Stimulated activated CD4-positive, alpha-beta T cell treated with anti-CD3 and anti-CD28 coated beads, Interleukin-1b, Interleukin-23, amount 100 ng/mL, for 24 hours (primary cell): ENCODE results near the gene SPATA6.
"Not testable (repeated sequence)": the region's sequence is repeated elsewhere in the genome, so short reads cannot be mapped to it uniquely, and the experiment has no call there.

Experiments
- DNase-seq, 4 experiments: peaks; one replicate each; pipeline ENCODE4 v3.0.0-alpha.2; 2020; ENCODE audit warnings: low read depth in 4 of 4, low spot score in 1 of 4

SPATA6 gene

GRCh38 chr1:48356901-48357300 is 115.1 kb downstream of the SPATA6 start:
- DNase-seq, result no peak

GRCh38 chr1:48344373-48344772 is 127.6 kb downstream of the SPATA6 start:
- no peak for DNase-seq

- DNase-seq, result no peak
These were observed 130.8 kb downstream of the SPATA6 start for GRCh38 chr1:48341221-48341620.

GRCh38 chr1:48338257-48338656 is 133.7 kb downstream of the SPATA6 start:
- DNase-seq, result no peak

- DNase-seq, result no peak
These were observed 138.7 kb downstream of the SPATA6 start for GRCh38 chr1:48333316-48333715.

GRCh38 chr1:48332115-48332514 is 139.9 kb downstream of the SPATA6 start:
- no peak for DNase-seq

GRCh38 chr1:48329905-48330304 is 142.1 kb downstream of the SPATA6 start:
- no peak for DNase-seq

GRCh38 chr1:48329486-48329885 is 142.5 kb downstream of the SPATA6 start:
- DNase-seq, result no peak

- not testable (repeated sequence) for DNase-seq
These were observed 160.2 kb downstream of the SPATA6 start for GRCh38 chr1:48311829-48312228.

GRCh38 chr1:48309564-48310082 is 162.4 kb downstream of the SPATA6 start:
- no peak for DNase-seq

GRCh38 chr1:48302652-48303051 is 169.4 kb downstream of the SPATA6 start:
- no peak for DNase-seq

GRCh38 chr1:48294656-48295055 is 177.3 kb downstream of the SPATA6 start:
- DNase-seq, result no peak

- DNase-seq, result not testable (repeated sequence)
These were observed 177.9 kb downstream of the SPATA6 start for GRCh38 chr1:48294094-48294493.

GRCh38 chr1:48292706-48293105 is 179.3 kb downstream of the SPATA6 start:
- DNase-seq, result no peak

- DNase-seq, result no peak
These were observed 180.6 kb downstream of the SPATA6 start for GRCh38 chr1:48291421-48291820.

- DNase-seq, result no peak
These were observed 186.5 kb downstream of the SPATA6 start for GRCh38 chr1:48285525-48285924.

GRCh38 chr1:48284696-48285420 is 187.1 kb downstream of the SPATA6 start:
- DNase-seq, result not testable (repeated sequence)

GRCh38 chr1:48282329-48282728 is 189.7 kb downstream of the SPATA6 start:
- not testable (repeated sequence) for DNase-seq

GRCh38 chr1:48277437-48277836 is 194.6 kb downstream of the SPATA6 start:
- not testable (repeated sequence) for DNase-seq

- no peak for DNase-seq
These were observed 205.4 kb downstream of the SPATA6 start for GRCh38 chr1:48266576-48266975.

- DNase-seq, result no peak
These were observed 209.0 kb downstream of the SPATA6 start for GRCh38 chr1:48263041-48263440.

- no peak for DNase-seq
These were observed 210.1 kb downstream of the SPATA6 start for GRCh38 chr1:48261881-48262400.

GRCh38 chr1:48258106-48258505 is 213.9 kb downstream of the SPATA6 start:
- no peak for DNase-seq
